ENCODE results near the gene TOX4. TPM values are rescaled to one million over a fixed set of nuclear protein-coding genes. Genes with fewer than 3 reads are reported as not detected.

The TOX4 gene
- total and polyA plus RNA-seq, 2 of the 4 experiments (the other 2 are of a cell fraction): 26.7 to 56.6 TPM

DNA sequence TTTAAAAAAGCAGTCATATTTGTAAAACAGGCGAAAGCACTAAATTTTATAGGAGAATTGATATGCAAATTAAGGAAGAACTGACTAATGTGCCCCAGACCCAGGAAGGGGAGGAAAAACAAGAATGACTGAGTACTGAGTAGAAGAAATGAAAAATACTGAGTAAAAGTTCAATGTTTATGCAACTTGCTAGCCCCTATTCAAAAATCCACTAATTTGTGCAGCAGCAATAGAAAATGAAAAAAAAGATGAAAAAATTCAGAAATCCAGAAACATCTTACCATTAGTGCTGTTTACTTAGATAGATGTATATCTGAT, 27.1 kb upstream of the TOX4 start:
- no CpG with 5 or more reads among the region's 1 CpG for WGBS, 2 experiments (ENCODE audit: extremely low coverage in 2 of 2, insufficient read length in 1 of 2)
- Histone ChIP-seq H2AK5ac (ENCODE audit: low read depth, low read length) (no peak overlapping the region), H2BK5ac (ENCODE audit: low read depth, low read length, poor library complexity, severe bottlenecking) (no peak overlapping the region), H2BK15ac (ENCODE audit: low read depth, low read length) (no peak overlapping the region), H4K20me1 (ENCODE audit: insufficient read depth, low read length) (peaks cover 10% of the 10 kb centered on the region; the same call in 1 of the 2 replicates), H3K9me1 (ENCODE audit: insufficient read depth, low read length) (peaks cover 6% of the 10 kb centered on the region), H3K4me1 (ENCODE audit: control insufficient read depth, insufficient read depth, low read length) (no peaks in the 10 kb centered on the region; the same call in 1 of the 2 replicates), H3K18ac (ENCODE audit: low read depth, low read length) (no peak overlapping the region), H3K23ac (ENCODE audit: low read depth, low read length) (no peak overlapping the region), H4K8ac (ENCODE audit: low read depth in 2 of 2, low read length in 2 of 2) (no peak overlapping the region), H2AK9ac (replicated peaks; ENCODE audit: low read depth, low read length, poor library complexity) (no peak overlapping the region), H3K9ac (ENCODE audit: low read depth, low read length) (no peak overlapping the region), H3K9me3 (ENCODE audit: control insufficient read depth, insufficient read depth, low read length) (no peaks in the 10 kb centered on the region), H3K27ac (ENCODE audit: insufficient read depth, low read length) (no peak overlapping the region), H3K79me1 (ENCODE audit: low read depth in 1 of 2, low read length in 2 of 2) (peaks cover 22 to 52% of the 10 kb centered on the region in 2 experiments), H2AFZ (replicated peaks; ENCODE audit: low read length, poor library complexity) (no peak overlapping the region), H4K91ac (ENCODE audit: insufficient read depth, low read depth, low read length) (no peak overlapping the region), H3K4me3 (ENCODE audit: insufficient read depth, low read depth, low read length) (no peak overlapping the region), H3K4me2 (ENCODE audit: low read depth, low read length) (no peak overlapping the region), H3K14ac (replicated peaks; ENCODE audit: low read depth, low read length) (no peak overlapping the region), H3K56ac (ENCODE audit: extremely low read depth, insufficient read depth, low read length) (no peak overlapping the region), H3K27me3 (ENCODE audit: control insufficient read depth, insufficient read depth, low read length) (no peaks in the 10 kb centered on the region), H3K4ac (ENCODE audit: low read depth, low read length) (no peak overlapping the region), H2BK20ac (ENCODE audit: low read depth, low read length) (no peak overlapping the region), H2BK120ac (ENCODE audit: low read depth, low read length) (no peak overlapping the region), H4K5ac (ENCODE audit: low read depth, low read length) (no peak overlapping the region), H3K36me3 (ENCODE audit: control insufficient read depth, insufficient read depth, low read length) (no peaks in the 10 kb centered on the region)
- no TSS peak for BruUV-seq (replicated peaks)
- dilution Hi-C loops (cut with HindIII; ENCODE audit: low sequenced_read_pairs, unreplicated experiment) (no loop called here), in situ Hi-C loops (cut with MboI; ENCODE audit: low sequenced_read_pairs) (no loop called here), intact Hi-C loops (cut with micrococcal nuclease) (no loop called here)
- ATAC-seq (ENCODE audit: low read depth) (no peak), DNase-seq (no peak)
- POLR2A ChIA-PET (ENCODE audit: unreplicated experiment): interaction anchor here (1.4 kb wide), 1 partner anchor 13 kb away, joined by 3 read pairs; no protein-coding TSS in a partner anchor
- CTCF ChIA-PET: no interaction called here
- TF ChIP-seq RCOR1 (IDR thresholded peaks at IDR 0.05; ENCODE audit: insufficient replicate concordance, low read length): no peak
- no peak for TF ChIP-seq MAFK (IDR thresholded peaks at IDR 0.05; ENCODE audit: low read depth, low read length)
- no peak for TF ChIP-seq CEBPB (IDR thresholded peaks at IDR 0.05; ENCODE audit: low read depth, low read length)
- no peak for TF ChIP-seq CHD1 (IDR thresholded peaks at IDR 0.05; ENCODE audit: low read depth, low read length)
- no peak for TF ChIP-seq BHLHE40 (IDR thresholded peaks at IDR 0.05; ENCODE audit: low read depth, low read length)
- TF ChIP-seq, protein P1, sequence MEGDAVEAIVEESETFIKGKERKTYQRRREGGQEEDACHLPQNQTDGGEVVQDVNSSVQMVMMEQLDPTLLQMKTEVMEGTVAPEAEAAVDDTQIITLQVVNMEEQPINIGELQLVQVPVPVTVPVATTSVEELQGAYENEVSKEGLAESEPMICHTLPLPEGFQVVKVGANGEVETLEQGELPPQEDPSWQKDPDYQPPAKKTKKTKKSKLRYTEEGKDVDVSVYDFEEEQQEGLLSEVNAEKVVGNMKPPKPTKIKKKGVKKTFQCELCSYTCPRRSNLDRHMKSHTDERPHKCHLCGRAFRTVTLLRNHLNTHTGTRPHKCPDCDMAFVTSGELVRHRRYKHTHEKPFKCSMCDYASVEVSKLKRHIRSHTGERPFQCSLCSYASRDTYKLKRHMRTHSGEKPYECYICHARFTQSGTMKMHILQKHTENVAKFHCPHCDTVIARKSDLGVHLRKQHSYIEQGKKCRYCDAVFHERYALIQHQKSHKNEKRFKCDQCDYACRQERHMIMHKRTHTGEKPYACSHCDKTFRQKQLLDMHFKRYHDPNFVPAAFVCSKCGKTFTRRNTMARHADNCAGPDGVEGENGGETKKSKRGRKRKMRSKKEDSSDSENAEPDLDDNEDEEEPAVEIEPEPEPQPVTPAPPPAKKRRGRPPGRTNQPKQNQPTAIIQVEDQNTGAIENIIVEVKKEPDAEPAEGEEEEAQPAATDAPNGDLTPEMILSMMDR (conservative IDR thresholded peaks at IDR 0.05; ENCODE audit: low read depth, low read length): no peak
- TF ChIP-seq MAZ (IDR thresholded peaks at IDR 0.05; ENCODE audit: borderline replicate concordance, low read depth, low read length): no peak
- no peak for TF ChIP-seq POLR2A (IDR thresholded peaks at IDR 0.05; ENCODE audit: low read depth, low read length)
- TF ChIP-seq, protein P2, sequence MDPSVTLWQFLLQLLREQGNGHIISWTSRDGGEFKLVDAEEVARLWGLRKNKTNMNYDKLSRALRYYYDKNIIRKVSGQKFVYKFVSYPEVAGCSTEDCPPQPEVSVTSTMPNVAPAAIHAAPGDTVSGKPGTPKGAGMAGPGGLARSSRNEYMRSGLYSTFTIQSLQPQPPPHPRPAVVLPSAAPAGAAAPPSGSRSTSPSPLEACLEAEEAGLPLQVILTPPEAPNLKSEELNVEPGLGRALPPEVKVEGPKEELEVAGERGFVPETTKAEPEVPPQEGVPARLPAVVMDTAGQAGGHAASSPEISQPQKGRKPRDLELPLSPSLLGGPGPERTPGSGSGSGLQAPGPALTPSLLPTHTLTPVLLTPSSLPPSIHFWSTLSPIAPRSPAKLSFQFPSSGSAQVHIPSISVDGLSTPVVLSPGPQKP (IDR thresholded peaks at IDR 0.05; ENCODE audit: borderline replicate concordance, low read depth, low read length): no peak
- TF ChIP-seq, protein P3, sequence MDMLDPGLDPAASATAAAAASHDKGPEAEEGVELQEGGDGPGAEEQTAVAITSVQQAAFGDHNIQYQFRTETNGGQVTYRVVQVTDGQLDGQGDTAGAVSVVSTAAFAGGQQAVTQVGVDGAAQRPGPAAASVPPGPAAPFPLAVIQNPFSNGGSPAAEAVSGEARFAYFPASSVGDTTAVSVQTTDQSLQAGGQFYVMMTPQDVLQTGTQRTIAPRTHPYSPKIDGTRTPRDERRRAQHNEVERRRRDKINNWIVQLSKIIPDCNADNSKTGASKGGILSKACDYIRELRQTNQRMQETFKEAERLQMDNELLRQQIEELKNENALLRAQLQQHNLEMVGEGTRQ (IDR thresholded peaks at IDR 0.05; ENCODE audit: low read depth, low read length): no peak
- no peak for TF ChIP-seq FOS (IDR thresholded peaks at IDR 0.05; ENCODE audit: low read depth, low read length)
- TF ChIP-seq RAD21 (IDR thresholded peaks at IDR 0.05; ENCODE audit: low read length): no peak
- no peak for TF ChIP-seq MXI1 (IDR thresholded peaks at IDR 0.05; ENCODE audit: borderline replicate concordance, low read depth, low read length)
- no peak for TF ChIP-seq SMC3 (IDR thresholded peaks at IDR 0.05; ENCODE audit: low read depth, low read length)
- no peak for TF ChIP-seq RFX5 (IDR thresholded peaks at IDR 0.05; ENCODE audit: low read depth, low read length)
- no peak for TF ChIP-seq NFE2L2 (IDR thresholded peaks at IDR 0.05; ENCODE audit: low read depth, low read length)

Data from IMR-90 (cell line).